NCI-H1105 (cell line): ENCODE results near the gene SIGLEC7.
A peak's percentile ranks its signal among the peaks of the same experiment; 100 is the strongest.
"Not testable (repeated sequence)": the region's sequence is repeated elsewhere in the genome, so short reads cannot be mapped to it uniquely, and the experiment has no call there.

Experiments used
- DNase-seq: peaks from one replicate; lab custom pipeline; 2025; lab: John Stamatoyannopoulos, UW

Gene SIGLEC7

DNA sequence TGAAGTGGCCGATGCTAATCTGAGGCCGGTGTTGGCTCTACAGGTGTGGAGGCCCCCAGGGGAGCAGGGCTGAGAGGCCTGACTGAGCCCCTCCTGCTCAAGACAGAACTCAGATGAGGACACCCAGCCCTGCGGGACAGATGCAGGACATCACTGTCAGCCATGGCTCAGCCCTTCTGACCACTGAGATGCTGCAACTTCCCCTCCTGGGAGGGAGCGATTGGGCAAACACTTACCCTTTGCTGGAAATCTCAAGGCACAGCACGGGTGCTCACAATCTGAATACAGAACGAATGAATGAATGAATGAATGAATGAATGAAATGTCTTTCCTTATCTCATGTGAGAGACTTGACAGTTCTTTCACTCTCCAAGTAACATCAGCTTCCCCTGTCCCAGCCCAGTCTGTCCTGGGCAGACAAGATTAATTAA lies 3.5 kb upstream of the SIGLEC7 start:
- no peak for DNase-seq

GRCh38 chr19:51139299-51140014 lies 2.6 kb upstream of the SIGLEC7 start:
- DNase-seq, result no peak

GRCh38 chr19:51140441-51140840 lies 1.7 kb upstream of the SIGLEC7 start:
- no peak for DNase-seq

GRCh38 chr19:51141181-51141580 lies 920 bp upstream of the SIGLEC7 start:
- no peak for DNase-seq

DNA sequence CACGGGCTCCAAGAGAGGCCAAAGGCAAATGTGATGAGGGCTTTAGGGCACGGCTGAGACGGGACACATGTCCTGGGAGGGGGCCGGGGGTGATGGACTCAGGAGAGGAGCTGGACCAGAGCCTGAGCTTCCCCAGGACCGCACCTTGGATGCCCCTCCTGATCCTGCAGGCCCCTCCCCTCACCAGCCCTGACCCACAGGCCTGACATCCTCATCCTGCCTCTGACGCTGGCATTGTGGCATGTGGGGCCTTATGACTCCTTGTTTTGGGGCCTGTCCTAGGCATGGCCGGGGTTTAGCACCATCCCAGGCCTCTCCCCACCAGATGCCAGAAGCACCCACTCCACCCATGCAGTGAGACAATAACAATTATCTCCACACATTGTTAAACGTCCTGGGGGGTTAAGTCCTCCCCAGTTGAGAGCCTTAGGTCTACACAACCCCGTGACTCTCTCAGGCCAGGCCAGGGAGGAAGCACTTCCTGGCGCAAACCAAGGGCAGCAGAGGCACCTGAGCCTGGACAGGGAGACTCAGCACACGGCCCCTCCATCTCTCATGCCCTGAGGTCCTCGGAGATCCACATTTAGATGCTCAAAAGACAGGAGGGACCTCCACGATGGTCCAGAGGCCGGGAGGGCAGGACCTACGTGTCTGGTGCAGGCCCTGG lies 841 bp downstream of the SIGLEC7 start:
- DNase-seq, result not testable (repeated sequence)

GRCh38 chr19:51143486-51143885 lies 1.4 kb downstream of the SIGLEC7 start:
- no peak for DNase-seq

DNA sequence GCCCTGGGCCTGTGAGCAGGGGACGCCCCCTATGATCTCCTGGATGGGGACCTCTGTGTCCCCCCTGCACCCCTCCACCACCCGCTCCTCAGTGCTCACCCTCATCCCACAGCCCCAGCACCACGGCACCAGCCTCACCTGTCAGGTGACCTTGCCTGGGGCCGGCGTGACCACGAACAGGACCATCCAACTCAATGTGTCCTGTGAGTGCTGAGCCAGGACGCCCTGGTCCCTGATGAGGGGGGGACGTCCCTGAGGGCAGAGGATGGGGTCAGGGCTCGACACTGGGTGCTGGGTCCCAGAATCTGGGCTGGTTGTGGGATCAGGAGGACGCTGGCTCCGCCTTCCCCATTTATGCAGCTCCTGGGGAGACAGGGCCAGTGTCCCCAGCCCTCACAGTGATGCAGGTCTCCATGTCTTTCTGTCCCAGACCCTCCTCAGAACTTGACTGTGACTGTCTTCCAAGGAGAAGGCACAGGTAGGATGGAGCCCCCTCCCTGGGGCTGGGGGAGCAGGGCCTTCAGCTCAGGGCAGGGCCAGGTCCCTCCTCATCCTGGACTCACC lies 2.5 kb downstream of the SIGLEC7 start:
- no peak for DNase-seq

DNA sequence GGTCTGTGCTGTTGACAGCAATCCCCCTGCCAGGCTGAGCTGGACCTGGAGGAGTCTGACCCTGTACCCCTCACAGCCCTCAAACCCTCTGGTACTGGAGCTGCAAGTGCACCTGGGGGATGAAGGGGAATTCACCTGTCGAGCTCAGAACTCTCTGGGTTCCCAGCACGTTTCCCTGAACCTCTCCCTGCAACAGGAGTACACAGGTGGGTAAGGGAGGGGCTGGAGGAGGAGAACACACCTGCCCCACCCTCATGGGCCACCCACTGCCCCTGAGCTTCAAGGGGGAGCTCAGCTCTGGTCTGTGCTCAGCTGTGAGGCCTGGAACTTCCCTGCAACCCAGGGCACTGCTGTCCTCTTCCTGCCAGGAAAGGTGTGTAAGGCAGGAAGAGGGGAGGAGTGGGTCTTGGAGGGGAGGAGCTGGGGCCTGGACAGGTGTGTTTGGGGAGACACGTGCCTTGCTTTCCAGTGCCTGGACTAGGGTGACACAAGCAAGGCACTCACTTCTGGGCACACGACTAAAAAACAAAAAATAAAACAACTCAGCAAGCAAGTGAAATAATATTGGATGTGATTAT lies 3.9 kb downstream of the SIGLEC7 start:
- DNase-seq, result no peak

GRCh38 chr19:51146751-51147150 lies 4.7 kb downstream of the SIGLEC7 start:
- no peak for DNase-seq

GRCh38 chr19:51147663-51148062 lies 5.6 kb downstream of the SIGLEC7 start:
- no peak for DNase-seq

DNA sequence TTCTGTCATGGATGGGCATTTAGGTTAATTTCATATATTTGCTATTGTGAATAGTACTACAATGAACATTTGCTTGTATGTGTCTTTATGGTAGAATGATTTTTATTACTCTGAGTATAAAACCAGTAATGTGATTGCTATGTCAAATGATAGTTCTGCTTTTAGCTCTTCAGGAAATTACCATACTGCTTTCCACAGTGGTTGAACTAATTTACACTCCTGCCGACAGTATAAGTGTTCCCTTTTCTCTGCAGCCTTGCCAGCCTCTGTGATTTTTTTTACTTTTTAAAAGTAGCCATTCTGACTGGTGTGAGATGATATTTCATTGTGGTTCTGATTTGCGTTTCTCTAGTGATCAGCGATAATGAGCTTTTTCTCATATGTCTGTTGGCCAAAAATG lies 6.5 kb downstream of the SIGLEC7 start:
- no peak for DNase-seq

DNA sequence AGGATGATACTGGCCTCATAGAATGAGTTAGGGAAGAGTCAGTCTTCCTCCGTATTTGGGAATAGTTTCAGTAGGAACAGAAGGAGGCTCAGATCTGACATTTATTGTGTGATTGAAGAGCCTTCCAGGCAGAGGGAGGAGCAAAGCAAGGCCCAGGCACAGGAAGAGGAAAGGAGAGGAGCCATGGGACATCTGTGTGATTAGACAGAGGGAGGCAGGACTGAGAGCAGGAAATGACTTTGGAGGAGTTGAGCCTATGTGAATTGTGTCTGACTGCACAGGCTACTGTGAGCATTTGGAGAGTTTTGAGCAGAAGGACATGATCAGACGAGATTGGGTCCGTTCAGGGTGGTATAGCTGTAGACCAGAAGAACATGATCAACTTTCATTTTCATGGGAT lies 8.5 kb downstream of the SIGLEC7 start:
- DNase-seq, result no peak

- no peak for DNase-seq
These were observed 14.6 kb downstream of the SIGLEC7 start for GRCh38 chr19:51156710-51157109.

DNA sequence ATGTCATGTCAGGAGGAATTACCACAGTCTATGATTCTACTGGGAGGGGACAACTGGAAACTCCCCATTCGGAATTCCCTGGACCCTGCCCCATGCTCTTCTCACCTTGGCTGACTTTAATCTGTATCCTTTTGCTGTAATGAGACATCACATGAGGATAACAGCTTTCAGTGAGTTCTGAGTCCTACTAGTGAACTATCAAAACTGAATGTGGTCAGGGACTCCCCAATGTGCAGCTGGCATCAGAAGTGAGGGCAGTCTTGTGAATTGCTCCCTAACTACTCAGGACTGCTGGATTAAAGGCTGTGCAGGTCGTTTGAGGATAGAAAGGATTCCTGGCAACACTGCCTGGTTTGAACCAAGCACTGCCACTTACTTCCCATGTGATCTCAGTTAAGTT lies 15.2 kb downstream of the SIGLEC7 start:
- no peak for DNase-seq

DNA sequence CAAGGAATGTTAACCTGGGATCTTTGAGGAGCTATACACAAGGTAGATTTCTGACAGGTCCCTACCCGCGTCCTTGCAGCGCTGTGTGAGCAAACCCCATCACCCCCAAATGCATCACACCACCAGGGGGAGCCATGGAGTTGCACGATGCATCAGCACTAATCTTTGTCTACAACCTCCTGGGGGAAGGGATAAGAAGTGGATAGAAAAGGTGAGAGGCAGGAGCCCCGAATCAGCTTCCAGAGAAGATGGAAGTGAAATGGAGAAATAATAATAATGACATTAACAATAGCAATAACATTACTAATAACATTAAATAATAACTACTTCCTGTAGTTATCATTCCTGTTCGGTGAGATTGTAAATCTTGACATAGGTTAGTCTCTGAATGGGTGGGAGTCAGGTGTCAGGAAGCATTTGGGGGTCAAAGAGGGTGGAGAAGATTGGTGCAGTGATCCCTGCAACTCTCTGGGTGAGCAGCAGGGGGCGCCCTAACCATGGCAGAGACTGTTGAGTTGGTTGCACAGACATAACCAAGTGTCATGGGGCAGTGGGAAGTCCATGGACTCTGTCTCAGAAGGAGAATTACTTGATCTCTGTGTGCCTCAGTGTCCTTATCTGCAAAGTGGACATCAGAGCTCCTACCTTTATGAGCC lies 16.5 kb downstream of the SIGLEC7 start:
- DNase-seq, result peak; percentile 3

DNA sequence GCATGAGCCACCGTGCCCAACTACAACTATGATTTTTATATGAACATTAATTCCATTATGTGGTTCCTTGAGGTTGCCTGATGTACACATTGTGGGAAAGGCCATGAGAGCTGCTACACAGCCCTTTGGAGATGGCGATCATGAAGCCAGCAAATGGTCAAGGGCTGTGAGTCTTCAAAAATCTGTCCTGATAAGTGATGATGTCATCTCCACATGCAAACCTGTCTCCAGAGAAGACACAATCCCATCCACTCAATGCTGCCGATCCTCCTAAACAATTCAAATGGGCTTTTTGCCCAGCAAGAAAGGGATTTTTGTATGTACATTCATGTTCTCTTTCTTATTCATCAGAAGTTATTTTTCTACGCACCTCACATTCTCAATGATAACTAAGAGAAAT lies 17.6 kb downstream of the SIGLEC7 start:
- DNase-seq, result no peak

- no peak for DNase-seq
These were observed 19.2 kb downstream of the SIGLEC7 start for GRCh38 chr19:51161266-51161665.

- no peak for DNase-seq
These were observed 19.9 kb downstream of the SIGLEC7 start for GRCh38 chr19:51161867-51162496.

DNA sequence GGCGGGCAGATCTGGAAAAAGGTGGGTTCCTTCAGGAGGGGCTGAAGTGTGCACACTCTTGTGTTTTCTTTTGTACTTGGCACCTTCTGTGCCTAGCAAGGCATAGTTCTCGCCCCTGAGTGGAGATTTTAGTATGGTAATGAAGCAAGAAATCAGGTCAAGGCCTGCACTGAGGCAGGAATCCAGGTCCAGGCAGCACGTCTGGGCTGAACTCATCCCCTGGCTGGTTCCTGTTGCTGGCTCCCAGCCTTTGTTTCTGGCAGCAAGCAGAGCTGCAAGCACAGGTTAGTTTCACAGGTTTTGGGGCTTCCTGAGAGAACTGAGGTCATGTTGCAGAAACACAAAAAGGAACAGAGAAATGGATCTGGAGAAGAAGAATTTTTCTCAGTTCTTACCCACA lies 21.2 kb downstream of the SIGLEC7 start:
- DNase-seq, result no peak

DNA sequence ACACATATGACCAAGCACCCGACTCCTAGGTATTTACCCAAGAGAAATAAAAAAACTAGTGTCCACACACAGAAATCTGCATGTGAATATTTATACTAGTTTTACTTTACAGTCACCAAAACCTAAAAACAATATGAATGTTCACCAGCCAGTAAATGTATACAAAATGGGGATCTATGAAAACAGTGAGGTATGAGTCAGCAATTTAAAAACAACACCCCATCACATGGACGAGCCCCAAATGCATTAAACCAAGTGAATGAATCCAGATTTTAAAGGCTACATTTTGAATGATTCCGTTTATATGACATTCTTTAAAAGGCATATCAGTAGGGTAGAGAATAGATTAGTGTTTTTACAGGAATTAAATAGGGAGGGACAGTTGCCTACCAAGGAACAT lies 22.1 kb downstream of the SIGLEC7 start:
- DNase-seq, result no peak

GRCh38 chr19:51166846-51167490 lies 24.9 kb downstream of the SIGLEC7 start:
- DNase-seq, result no peak
